Panc1 (cell line): ENCODE results near the gene TMEM8B.

ENCODE experiments used
- POLR2AphosphoS5 ChIP-seq: IDR thresholded peaks from 2 replicates; pipeline ENCODE4 v1.6.1; 2012; ENCODE audit warnings: mild to moderate bottlenecking, low read depth, low read length, moderate library complexity
- TF ChIP-seq, protein P1 (sequence below): fragments of 450-650 bp; IDR thresholded peaks from 2 replicates; pipeline ENCODE4 v1.5.1; 2017; ENCODE audit warnings: mild to moderate bottlenecking
- TF ChIP-seq, protein P2 (sequence below), 2 experiments: IDR thresholded peaks; 2 replicates each; pipeline ENCODE4 v1.6.1; 2011 to 2012; ENCODE audit warnings: low read depth in 2 of 2, control low read depth in 1 of 2, low read length in 1 of 2, mild to moderate bottlenecking in 1 of 2, moderate library complexity in 1 of 2; ENCODE audit not compliant: insufficient read depth in 1 of 2

DNA sequence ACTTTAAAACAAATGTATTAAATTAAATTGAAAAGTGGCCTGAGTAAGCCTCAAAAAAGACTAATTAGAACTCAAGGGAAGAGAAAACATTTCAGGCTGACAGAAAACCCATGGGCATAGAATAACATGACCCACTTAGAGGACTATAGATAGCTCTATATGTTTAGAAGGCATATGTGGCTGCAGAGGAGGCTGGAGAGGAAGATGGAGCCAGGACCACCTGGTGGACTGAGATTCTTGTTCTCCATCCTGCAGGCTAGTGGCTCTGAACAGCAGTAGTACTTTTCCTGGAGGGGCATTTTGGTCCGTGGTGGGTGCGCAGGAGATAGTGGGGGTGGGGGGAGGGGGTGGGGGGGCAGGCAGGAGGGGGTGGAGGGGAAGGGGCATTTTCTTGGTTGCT lies 48.0 kb upstream of the TMEM8B start:
- TF ChIP-seq, protein P1, sequence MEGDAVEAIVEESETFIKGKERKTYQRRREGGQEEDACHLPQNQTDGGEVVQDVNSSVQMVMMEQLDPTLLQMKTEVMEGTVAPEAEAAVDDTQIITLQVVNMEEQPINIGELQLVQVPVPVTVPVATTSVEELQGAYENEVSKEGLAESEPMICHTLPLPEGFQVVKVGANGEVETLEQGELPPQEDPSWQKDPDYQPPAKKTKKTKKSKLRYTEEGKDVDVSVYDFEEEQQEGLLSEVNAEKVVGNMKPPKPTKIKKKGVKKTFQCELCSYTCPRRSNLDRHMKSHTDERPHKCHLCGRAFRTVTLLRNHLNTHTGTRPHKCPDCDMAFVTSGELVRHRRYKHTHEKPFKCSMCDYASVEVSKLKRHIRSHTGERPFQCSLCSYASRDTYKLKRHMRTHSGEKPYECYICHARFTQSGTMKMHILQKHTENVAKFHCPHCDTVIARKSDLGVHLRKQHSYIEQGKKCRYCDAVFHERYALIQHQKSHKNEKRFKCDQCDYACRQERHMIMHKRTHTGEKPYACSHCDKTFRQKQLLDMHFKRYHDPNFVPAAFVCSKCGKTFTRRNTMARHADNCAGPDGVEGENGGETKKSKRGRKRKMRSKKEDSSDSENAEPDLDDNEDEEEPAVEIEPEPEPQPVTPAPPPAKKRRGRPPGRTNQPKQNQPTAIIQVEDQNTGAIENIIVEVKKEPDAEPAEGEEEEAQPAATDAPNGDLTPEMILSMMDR, result no peak
- TF ChIP-seq POLR2AphosphoS5, result no peak
- TF ChIP-seq, protein P2, sequence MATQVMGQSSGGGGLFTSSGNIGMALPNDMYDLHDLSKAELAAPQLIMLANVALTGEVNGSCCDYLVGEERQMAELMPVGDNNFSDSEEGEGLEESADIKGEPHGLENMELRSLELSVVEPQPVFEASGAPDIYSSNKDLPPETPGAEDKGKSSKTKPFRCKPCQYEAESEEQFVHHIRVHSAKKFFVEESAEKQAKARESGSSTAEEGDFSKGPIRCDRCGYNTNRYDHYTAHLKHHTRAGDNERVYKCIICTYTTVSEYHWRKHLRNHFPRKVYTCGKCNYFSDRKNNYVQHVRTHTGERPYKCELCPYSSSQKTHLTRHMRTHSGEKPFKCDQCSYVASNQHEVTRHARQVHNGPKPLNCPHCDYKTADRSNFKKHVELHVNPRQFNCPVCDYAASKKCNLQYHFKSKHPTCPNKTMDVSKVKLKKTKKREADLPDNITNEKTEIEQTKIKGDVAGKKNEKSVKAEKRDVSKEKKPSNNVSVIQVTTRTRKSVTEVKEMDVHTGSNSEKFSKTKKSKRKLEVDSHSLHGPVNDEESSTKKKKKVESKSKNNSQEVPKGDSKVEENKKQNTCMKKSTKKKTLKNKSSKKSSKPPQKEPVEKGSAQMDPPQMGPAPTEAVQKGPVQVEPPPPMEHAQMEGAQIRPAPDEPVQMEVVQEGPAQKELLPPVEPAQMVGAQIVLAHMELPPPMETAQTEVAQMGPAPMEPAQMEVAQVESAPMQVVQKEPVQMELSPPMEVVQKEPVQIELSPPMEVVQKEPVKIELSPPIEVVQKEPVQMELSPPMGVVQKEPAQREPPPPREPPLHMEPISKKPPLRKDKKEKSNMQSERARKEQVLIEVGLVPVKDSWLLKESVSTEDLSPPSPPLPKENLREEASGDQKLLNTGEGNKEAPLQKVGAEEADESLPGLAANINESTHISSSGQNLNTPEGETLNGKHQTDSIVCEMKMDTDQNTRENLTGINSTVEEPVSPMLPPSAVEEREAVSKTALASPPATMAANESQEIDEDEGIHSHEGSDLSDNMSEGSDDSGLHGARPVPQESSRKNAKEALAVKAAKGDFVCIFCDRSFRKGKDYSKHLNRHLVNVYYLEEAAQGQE (IDR thresholded peaks at IDR 0.05; ENCODE audit: insufficient read depth in 1 of 2, low read depth in 2 of 2, low read length in 1 of 2), result no peak
